Small intestine (tissue), 7 donors: ENCODE data around the gene CDH3. TPM values are rescaled to one million over a fixed set of nuclear protein-coding genes. Genes with fewer than 3 reads are reported as not detected.

ENCODE experiments used
- DNase-seq, 2 donors: peaks; one replicate each; pipeline versions ENCODE4 v3.0.0 to v3.0.0-alpha.2; 2013
- FAIRE-seq: peaks from 2 replicates; lab custom pipeline; 2012; peaks lifted over from hg19 to GRCh38; lab: Jason Lieb, UNC
- H3K27ac ChIP-seq, 3 donors: one replicate each; pipeline ENCODE4 v1.5.1; 2013; ENCODE audit warnings: low read length in 2 of 3, mild to moderate bottlenecking in 2 of 3, control low read depth in 1 of 3, inconsistent platforms in 1 of 3, low read depth in 1 of 3, moderate library complexity in 1 of 3
- H3K27me3 ChIP-seq, 3 donors: one replicate each; pipeline ENCODE4 v1.6.1; 2013; ENCODE audit warnings: low read length in 3 of 3, inconsistent platforms in 1 of 3; ENCODE audit not compliant: control insufficient read depth in 3 of 3, insufficient read depth in 3 of 3
- H3K36me3 ChIP-seq, 3 donors: one replicate each; pipeline ENCODE4 v1.6.1; 2013; ENCODE audit warnings: low read length in 3 of 3, inconsistent platforms in 1 of 3, low read depth in 1 of 3, mild to moderate bottlenecking in 1 of 3, moderate library complexity in 1 of 3; ENCODE audit not compliant: control insufficient read depth in 3 of 3, insufficient read depth in 2 of 3
- H3K4me1 ChIP-seq, 3 donors: one replicate each; pipeline ENCODE4 v1.6.1; 2013; ENCODE audit warnings: low read length in 2 of 3, inconsistent platforms in 1 of 3, low read depth in 1 of 3, mild to moderate bottlenecking in 1 of 3, moderate library complexity in 1 of 3; ENCODE audit not compliant: control insufficient read depth in 3 of 3, insufficient read depth in 2 of 3
- H3K4me3 ChIP-seq, 3 donors: one replicate each; pipeline ENCODE4 v1.5.1; 2013; ENCODE audit warnings: low read length in 3 of 3, control low read depth in 1 of 3, inconsistent platforms in 1 of 3, low read depth in 1 of 3, mild to moderate bottlenecking in 1 of 3, moderate library complexity in 1 of 3
- H3K9me3 ChIP-seq, 2 donors: one replicate each; pipeline ENCODE4 v1.6.1; 2013; ENCODE audit warnings: low read depth in 1 of 2, low read length in 1 of 2; ENCODE audit not compliant: control insufficient read depth in 2 of 2, insufficient read depth in 1 of 2
- WGBS, 3 donors: extraction: QIAGEN DNeasy Blood & Tissue Kit; methylation state at CpG; one replicate each; pipeline ENCODE4 v1.1.7; 2013; 5-methylcytosine and 5-hydroxymethylcytosine counted together
- polyA plus RNA-seq, 4 donors: library from polyadenylated mRNA; stranded (reverse) in 3 of 4; unstranded in 1 of 4; fragments of 200-250 nt in 3 of 4; fragments of 120-200 nt in 1 of 4; gene quantifications; one replicate each; pipeline versions ENCODE4 v1.2.1 to v1.2.3, GENCODE V29; 2013
- donor health status: healthy with polysubstance abuse.
- donor health status: control.
- donor health status: control.
- donor health status: Bipolar disorder and iron deficiency.
- donor health status: healthy.

CDH3 gene
- polyA plus RNA-seq, 4 donors = 0.33 to 1.4 (median 0.54) TPM; not detected in 1

DNA sequence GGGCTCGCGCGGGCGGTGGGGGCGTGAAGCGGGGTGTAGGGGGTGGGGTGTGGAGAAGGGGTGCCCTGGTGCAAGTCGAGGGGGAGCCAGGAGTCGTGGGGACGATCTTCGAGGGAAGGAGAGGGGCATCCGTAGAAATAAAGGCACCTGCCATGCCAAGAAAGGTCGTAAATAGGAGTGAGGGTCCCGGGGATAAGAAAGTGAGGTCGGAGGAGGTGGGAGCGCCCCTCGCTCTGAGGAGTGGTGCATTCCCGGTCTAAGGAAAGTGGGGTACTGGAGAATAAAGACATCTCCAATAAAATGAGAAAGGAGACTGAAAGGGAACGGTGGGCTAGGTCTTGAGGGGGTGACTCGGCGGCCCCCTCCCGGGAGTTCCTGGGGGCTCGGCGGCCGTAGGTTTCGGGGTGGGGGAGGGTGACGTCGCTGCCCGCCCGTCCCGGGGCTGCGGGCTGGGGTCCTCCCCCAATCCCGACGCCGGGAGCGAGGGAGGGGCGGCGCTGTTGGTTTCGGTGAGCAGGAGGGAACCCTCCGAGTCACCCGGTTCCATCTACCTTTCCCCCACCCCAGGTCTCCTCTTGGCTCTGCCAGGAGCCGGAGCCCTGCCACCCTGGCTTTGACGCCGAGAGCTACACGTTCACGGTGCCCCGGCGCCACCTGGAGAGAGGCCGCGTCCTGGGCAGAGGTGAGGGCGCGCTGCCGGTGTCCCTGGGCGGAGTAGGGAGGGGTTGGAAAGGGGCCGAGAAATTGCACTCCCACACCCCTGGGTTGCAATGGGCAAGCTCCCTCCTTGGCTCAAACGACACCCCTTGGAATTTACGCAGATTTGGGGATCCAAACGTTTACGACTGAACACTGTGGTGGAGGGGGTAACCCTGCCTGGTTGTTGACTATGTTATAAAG, 92.9 kb downstream of the CDH3 start:
- FAIRE-seq = no peak
- 3 to 12% (median 10%) methylated on average over 51 to 58 of the region's 58 CpGs for WGBS, 3 donors
- peaks cover 0 to 15% (median 0%) of the 10 kb centered on the region in 3 donors for H3K27me3 ChIP-seq
- H3K4me3 ChIP-seq = peak overlapping the region; percentile 68 to 90 (median 80)
- H3K9me3 ChIP-seq = no peaks in the 10 kb centered on the region
- peak overlapping the region; percentile 90 to 95 (median 90) for H3K27ac ChIP-seq
- peaks cover 0 to 43% (median 3%) of the 10 kb centered on the region in 3 donors for H3K4me1 ChIP-seq
- peak; percentile 85 to 87 for DNase-seq
- peaks cover 0 to 19% (median 0%) of the 10 kb centered on the region in 3 donors for H3K36me3 ChIP-seq

DNA sequence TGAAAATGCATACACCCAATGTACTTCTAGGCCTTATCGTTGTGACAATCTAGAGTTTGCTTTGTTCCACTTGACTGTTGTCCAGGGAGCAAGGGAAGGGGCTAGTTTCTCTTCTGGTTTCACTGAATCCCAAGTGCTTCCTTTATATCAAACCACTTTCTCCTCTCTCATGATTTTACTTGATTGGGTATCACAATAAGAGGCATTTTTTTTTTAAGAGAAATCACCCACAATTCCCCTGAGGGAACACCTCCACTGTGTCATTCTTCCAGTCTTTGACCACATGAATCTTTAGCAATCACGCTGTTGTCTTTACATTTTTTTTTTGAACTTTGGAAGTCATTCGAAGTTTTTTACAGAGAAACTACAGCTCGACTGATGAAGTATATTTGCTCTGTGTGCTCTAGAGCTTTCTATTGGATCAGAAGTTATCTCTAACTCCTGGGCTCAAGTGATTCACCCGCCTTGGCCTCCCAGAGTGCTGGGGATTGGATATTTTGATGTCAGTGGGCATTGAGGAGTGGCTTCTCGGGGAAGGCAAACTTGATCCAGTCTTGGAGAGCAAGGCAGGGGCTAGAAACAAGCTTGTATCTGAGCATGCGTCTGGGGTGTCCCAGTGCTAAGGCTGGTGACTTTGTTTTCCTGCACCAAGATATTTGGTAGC, 95.0 kb downstream of the CDH3 start:
- Histone ChIP-seq H3K27me3 (peaks cover 0 to 15% (median 0%) of the 10 kb centered on the region in 3 donors), H3K4me3 (peak overlapping the region in 2 of 3 donors; percentile 20 to 30), H3K4me1 (peaks cover 3 to 61% (median 4%) of the 10 kb centered on the region in 3 donors), H3K36me3 (peaks cover 0 to 25% (median 0%) of the 10 kb centered on the region in 3 donors), H3K9me3 (no peaks in the 10 kb centered on the region), H3K27ac (peak overlapping the region; percentile 81 to 95 (median 82))
- WGBS, 3 donors = 12 to 45% (median 22%) methylated on average over 7 of the region's 7 CpGs
- no peak for FAIRE-seq
- DNase-seq = peak; percentile 76 to 86

DNA sequence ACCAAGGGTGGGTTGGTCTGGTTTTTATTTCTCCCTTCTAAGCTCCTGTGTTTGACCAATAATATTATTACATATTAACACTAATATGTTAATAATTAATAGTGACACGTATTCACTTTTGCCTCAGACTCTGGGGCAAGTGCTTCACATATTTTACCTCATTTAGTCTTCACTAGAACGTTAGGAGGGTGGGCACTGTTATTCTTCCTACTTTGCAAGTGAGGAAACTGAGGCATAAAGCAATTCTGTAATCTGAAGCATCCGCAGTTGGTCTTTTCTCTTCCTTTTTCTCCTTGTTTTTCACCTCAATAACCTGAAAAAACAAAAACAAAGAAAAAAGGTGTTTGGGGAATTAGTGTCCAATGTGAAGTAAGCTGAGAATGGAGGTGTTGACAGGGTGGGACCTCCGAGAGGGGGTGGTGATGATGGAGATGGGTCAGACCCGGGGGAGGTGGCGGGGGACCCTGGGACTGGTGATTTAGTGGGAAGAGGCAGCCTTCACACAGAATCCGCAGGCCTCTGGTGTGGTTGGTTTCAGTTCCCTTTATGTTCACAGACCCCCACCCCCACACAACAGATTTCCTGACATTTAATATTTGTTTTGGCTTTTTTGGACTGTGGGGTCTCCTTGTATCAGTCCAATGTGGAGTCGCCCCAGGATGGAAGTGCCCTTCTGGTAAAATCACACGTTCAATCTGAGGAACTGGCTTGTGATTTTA, 95.7 kb downstream of the CDH3 start:
- H3K27me3 ChIP-seq = peaks cover 0 to 15% (median 0%) of the 10 kb centered on the region in 3 donors
- peak overlapping the region in 2 of 3 donors; percentile 20 to 30 for H3K4me3 ChIP-seq
- H3K36me3 ChIP-seq = peaks cover 0 to 30% (median 0%) of the 10 kb centered on the region in 3 donors
- DNase-seq (no peak), FAIRE-seq (no peak)
- H3K27ac ChIP-seq = peak overlapping the region; percentile 81 to 95 (median 82)
- peaks cover 3 to 67% (median 4%) of the 10 kb centered on the region in 3 donors for H3K4me1 ChIP-seq
- 31 to 54% (median 44%) methylated on average over 9 of the region's 9 CpGs for WGBS, 3 donors
- H3K9me3 ChIP-seq = no peaks in the 10 kb centered on the region

DNA sequence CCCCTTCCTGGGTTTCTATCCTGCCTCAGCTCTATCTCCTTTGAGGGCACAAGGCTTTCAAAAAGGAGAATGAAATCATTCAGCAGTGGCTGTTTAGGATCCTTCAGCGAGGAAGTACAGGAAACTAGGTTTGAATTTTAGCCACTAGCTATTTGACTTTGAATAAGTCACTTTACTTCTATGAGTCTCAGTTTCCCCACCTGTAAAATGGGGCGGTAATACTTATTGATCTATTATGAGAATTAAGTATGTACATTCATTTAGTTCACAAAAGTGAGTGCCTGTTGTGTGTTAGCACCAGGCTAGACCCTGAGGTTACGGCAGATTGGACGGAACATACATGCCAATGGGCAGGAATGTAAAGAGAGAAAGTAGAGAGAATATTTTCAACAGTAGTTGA, 98.6 kb downstream of the CDH3 start:
- H3K27ac ChIP-seq = peak overlapping the region; percentile 79 to 95 (median 82)
- peaks cover 0 to 54% (median 0%) of the 10 kb centered on the region in 3 donors for H3K36me3 ChIP-seq
- FAIRE-seq (no peak), DNase-seq (no peak)
- WGBS, 3 donors = 56 to 87% (median 60%) methylated on average over 4 of the region's 4 CpGs
- H3K4me1 ChIP-seq = peaks cover 4 to 72% (median 6%) of the 10 kb centered on the region in 3 donors
- H3K27me3 ChIP-seq = no peaks in the 10 kb centered on the region
- no peak overlapping the region for H3K4me3 ChIP-seq
- no peaks in the 10 kb centered on the region for H3K9me3 ChIP-seq

DNA sequence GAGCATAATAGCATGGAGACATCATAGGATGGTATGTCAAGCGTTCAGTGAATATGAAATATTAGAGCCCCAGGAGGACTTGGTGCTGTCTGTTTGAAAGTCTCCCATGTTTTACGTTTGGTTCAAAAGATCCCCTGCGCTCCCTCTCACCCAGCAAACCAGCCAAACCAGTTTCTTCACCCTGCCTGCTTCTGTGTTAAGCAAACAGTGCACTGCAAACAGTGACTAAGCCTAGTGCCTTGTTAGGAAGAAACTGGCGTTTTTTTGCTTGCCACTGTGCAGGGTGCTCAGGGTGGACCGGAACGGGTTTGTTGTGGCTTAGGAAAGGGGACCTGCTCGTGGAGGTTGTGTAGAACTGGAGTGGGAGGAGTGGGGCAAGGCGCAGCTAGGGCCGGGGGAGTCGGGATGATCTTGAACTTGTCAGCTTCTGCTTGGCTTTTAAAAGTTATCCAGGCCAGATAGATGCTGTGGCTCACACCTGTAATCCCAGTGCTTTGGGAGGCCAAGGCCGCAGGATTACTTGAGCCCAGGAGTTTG, 99.7 kb downstream of the CDH3 start:
- H3K4me1 ChIP-seq = peaks cover 4 to 71% (median 6%) of the 10 kb centered on the region in 3 donors
- FAIRE-seq = no peak
- WGBS, 3 donors = 13 to 55% (median 30%) methylated on average over 11 of the region's 11 CpGs
- DNase-seq = peak; percentile 94
- no peaks in the 10 kb centered on the region for H3K27me3 ChIP-seq
- no peak overlapping the region for H3K4me3 ChIP-seq
- H3K27ac ChIP-seq = peak overlapping the region; percentile 60 to 95 (median 78)
- H3K9me3 ChIP-seq = no peaks in the 10 kb centered on the region
- H3K36me3 ChIP-seq = peaks cover 0 to 61% (median 0%) of the 10 kb centered on the region in 3 donors

DNA sequence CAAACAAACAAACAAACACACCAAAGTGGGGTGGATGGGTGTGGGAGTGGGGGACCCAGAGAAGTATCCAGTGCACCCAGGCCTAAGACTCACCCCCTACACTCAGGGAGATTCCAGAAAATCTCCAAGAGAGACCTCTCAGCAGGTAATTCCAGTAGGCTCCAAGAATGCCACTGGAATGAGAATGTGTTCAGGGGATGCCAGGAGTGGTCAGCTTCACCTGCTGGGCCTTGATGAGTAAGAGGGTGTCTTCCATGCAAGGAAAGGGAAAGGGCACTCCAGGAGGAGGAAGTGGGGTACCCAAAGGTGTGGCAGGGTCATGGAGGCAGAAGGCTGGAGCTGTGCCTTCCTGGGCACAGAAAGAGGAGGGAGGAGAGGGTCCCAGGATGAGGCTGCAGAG, 101.8 kb downstream of the CDH3 start:
- FAIRE-seq = no peak
- no peak overlapping the region for H3K27ac ChIP-seq
- H3K4me1 ChIP-seq = peaks cover 3 to 56% (median 6%) of the 10 kb centered on the region in 3 donors

DNA sequence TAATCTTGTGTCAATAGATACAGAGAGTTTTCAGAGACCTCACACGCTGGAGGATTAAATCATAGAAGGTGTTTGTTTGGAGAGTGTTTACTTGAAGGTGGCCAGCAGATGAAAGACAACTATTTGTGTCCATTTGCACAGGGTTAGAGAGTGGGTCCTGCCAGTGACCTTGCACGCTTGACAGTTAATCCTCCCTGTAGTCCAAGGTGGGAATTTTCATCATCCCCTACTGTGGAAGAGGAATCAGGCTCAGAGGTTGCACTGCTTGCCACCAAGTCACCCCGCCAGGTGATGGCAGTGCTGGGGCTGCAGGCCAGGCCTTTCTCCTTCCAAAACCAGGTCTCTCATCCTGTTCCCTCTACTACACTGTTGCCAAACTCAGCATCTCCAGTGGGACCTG, 104.3 kb downstream of the CDH3 start:
- peaks cover 0 to 73% (median 0%) of the 10 kb centered on the region in 3 donors for H3K36me3 ChIP-seq
- no peak overlapping the region for H3K4me3 ChIP-seq
- H3K9me3 ChIP-seq = no peaks in the 10 kb centered on the region
- DNase-seq (no peak), FAIRE-seq (no peak)
- WGBS, 3 donors = 70 to 83% (median 72%) methylated on average over 3 of the region's 3 CpGs
- no peaks in the 10 kb centered on the region for H3K27me3 ChIP-seq
- peaks cover 2 to 53% (median 5%) of the 10 kb centered on the region in 3 donors for H3K4me1 ChIP-seq
- H3K27ac ChIP-seq = no peak overlapping the region

More for the DNA sequence above, 101.8 kb downstream of the CDH3 start:
- no peaks in the 10 kb centered on the region for H3K9me3 ChIP-seq
- no peak for DNase-seq
- H3K36me3 ChIP-seq = peaks cover 0 to 68% (median 0%) of the 10 kb centered on the region in 3 donors
- no peaks in the 10 kb centered on the region for H3K27me3 ChIP-seq
- H3K4me3 ChIP-seq = no peak overlapping the region
